A204.1 (cell line): Measurements from ENCODE around the gene RHBDF2.

Experiments
- FAIRE-seq: peaks from 2 replicates; lab custom pipeline; 2012; peaks lifted over from hg19 to GRCh38; lab: Jason Lieb, UNC

Gene RHBDF2

GRCh38 chr17:76501018-76501826 lies at the start of gene RHBDF2:
Gene RHBDF2, minus strand, starts transcription at chr17:76501423. Its CDS starts 19,899 bp downstream, at chr17:76481524.
- no peak for FAIRE-seq

- no peak for FAIRE-seq
Observed at GRCh38 chr17:76549539-76549938, 48.3 kb upstream of the RHBDF2 start.

- FAIRE-seq: no peak
Observed at GRCh38 chr17:76549215-76549518, 47.9 kb upstream of the RHBDF2 start.

- no peak for FAIRE-seq
Observed at GRCh38 chr17:76548378-76549214, 47.4 kb upstream of the RHBDF2 start.

GRCh38 chr17:76547642-76548202 lies 46.5 kb upstream of the RHBDF2 start:
- FAIRE-seq: no peak

GRCh38 chr17:76547183-76547641 lies 46.0 kb upstream of the RHBDF2 start:
- FAIRE-seq: no peak

GRCh38 chr17:76546556-76547182 lies 45.4 kb upstream of the RHBDF2 start:
- FAIRE-seq: no peak

GRCh38 chr17:76545918-76546555 lies 44.8 kb upstream of the RHBDF2 start:
- FAIRE-seq: no peak

GRCh38 chr17:76544546-76545365 lies 43.5 kb upstream of the RHBDF2 start:
- no peak for FAIRE-seq

- no peak for FAIRE-seq
Observed at GRCh38 chr17:76543826-76544545, 42.8 kb upstream of the RHBDF2 start.

GRCh38 chr17:76543482-76543825 lies 42.2 kb upstream of the RHBDF2 start:
- no peak for FAIRE-seq

- no peak for FAIRE-seq
Observed at GRCh38 chr17:76542984-76543383, 41.8 kb upstream of the RHBDF2 start.

GRCh38 chr17:76542566-76542971 lies 41.3 kb upstream of the RHBDF2 start:
- no peak for FAIRE-seq

GRCh38 chr17:76541739-76542454 lies 40.7 kb upstream of the RHBDF2 start:
- no peak for FAIRE-seq

- FAIRE-seq: peak; percentile 95
Observed at GRCh38 chr17:76540381-76541300, 39.4 kb upstream of the RHBDF2 start.

- FAIRE-seq: no peak
Observed at GRCh38 chr17:76539631-76540271, 38.5 kb upstream of the RHBDF2 start, which contains the start of gene PRCD. Gene PRCD, plus strand, starts transcription at chr17:76540044. Its CDS starts 98 bp downstream, at chr17:76540142.

GRCh38 chr17:76538941-76539570 lies 37.8 kb upstream of the RHBDF2 start:
- no peak for FAIRE-seq
